Measurements from ENCODE around the gene PDXK. TPM values are rescaled to one million over a fixed set of nuclear protein-coding genes. Genes with fewer than 3 reads are reported as not detected.
A peak's percentile ranks its signal among the peaks of the same experiment; 100 is the strongest.

PDXK gene
- total RNA-seq, 4 donors from 2014 or later, result 58.8 to 111 (median 93.5) TPM

GRCh38 chr21:43778469-43779335 lies 59.8 kb downstream of the PDXK start:
- TF ChIP-seq CTCF (IDR thresholded peaks at IDR 0.05), result no peak
- DNase-seq (ENCODE audit: low spot score) (no peak), ATAC-seq (ENCODE audit: low FRiP score) (no peak)

GRCh38 chr21:43779660-43780059 lies 60.7 kb downstream of the PDXK start:
- no peak for DNase-seq (ENCODE audit: low spot score)
- TF ChIP-seq CTCF (IDR thresholded peaks at IDR 0.05), result no peak
- ATAC-seq (ENCODE audit: low FRiP score), result no peak

GRCh38 chr21:43781846-43782245 lies 62.9 kb downstream of the PDXK start:
- TF ChIP-seq CTCF (IDR thresholded peaks at IDR 0.05), result no peak
- no peak for ATAC-seq (ENCODE audit: low FRiP score)
- DNase-seq (ENCODE audit: low spot score), result no peak

GRCh38 chr21:43782431-43783097 lies 63.6 kb downstream of the PDXK start:
- DNase-seq (ENCODE audit: low spot score) (no peak), ATAC-seq (ENCODE audit: low FRiP score) (no peak)
- TF ChIP-seq CTCF (IDR thresholded peaks at IDR 0.05), result no peak

GRCh38 chr21:43783098-43783700 lies 64.3 kb downstream of the PDXK start:
- DNase-seq (ENCODE audit: low spot score) (no peak), ATAC-seq (ENCODE audit: low FRiP score) (peak; percentile 27)
- no peak for TF ChIP-seq CTCF (IDR thresholded peaks at IDR 0.05)

GRCh38 chr21:43785134-43785533 lies 66.2 kb downstream of the PDXK start:
- TF ChIP-seq CTCF (IDR thresholded peaks at IDR 0.05), result no peak
- DNase-seq (ENCODE audit: low spot score) (no peak), ATAC-seq (ENCODE audit: low FRiP score) (no peak)

Measured in omental fat pad (tissue), 4 donors.